Germinal center (tissue), 1 donor: Measurements from ENCODE around the gene OR10H5.
"Not testable (repeated sequence)": the region's sequence is repeated elsewhere in the genome, so short reads cannot be mapped to it uniquely, and the experiment has no call there.

Source experiments
- DNase-seq: peaks from one replicate; pipeline ENCODE4 v3.0.0; 2012; ENCODE audit warnings: mixed read lengths, low spot score

Gene OR10H5

DNA sequence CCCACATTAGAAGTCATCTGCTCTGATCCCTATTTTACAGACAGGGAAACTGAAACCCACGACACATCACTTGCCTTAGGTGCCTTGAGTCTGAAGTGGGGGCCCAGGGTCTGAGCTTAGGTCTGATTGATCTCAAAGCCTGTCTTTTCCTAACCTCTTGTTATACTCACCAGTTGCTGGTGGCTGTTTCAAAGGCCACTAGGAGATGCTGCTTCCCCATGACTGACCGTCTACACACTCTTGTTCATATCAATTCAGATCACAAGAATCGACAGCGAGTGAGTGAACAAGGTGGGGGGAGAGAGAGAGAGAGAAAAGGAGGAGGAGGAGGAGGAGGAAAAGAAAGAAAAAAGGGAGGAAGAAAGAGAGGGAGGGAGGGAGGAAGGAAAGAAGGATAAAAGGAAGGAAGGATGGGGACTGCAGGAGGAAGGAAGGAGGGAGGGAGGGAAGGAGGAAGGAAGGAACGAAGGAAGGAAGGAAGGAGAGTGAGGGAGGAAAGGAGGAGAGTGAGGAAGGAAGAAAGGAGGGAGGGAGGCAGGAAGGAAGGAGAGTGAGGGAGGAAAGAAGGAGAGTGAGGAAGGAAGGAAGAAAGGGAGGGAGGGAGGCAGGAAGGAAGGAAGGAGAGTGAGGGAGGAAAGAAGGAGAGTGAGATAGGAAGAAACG lies 24.7 kb downstream of the OR10H5 start:
- DNase-seq = no peak

DNA sequence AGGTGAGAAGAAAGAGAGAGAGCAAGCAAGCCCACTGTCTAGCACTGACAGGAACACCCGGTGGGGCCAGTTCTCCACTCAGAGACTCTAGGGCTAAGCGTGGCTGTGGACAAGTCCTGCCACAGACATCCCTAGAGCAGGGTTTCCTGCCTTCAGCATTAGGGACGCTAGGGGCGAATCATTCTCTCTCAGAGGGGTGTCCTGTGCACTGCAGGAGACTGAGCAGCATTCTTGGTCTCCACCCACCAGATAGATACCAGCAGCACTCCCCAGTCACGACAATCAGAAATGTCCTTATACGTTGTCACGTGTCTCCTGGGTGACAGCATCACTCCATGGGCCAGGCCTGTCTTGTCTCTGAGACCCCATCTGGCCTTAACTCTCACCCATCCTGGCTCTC lies 26.5 kb downstream of the OR10H5 start:
- DNase-seq = no peak

DNA sequence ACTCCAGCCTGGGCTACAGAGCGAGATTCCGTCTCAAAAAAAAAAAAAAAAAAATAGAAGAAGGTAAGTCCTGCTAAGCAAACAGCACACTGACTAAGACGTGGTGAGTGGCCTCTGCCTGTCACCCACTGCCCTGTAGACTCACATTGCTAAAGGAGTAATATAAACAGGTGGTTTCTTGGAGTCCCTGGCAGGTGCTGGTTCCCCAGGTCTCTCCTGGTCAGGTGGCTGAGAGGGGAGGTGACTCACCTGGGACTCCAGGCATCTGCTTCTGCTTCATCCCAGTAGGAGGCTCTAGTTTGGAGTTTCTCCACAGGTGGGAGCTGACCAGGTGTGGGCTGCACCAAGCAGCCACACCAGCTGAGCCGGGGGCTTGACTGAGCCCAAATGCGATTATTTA lies 27.8 kb downstream of the OR10H5 start, which contains the start of gene OR10H1:
TSS of gene OR10H1 (minus strand) at position 359 of the 400 bp plus-strand sequence. CDS start 7,627 bp downstream, outside the sequence.
- no peak for DNase-seq

DNA sequence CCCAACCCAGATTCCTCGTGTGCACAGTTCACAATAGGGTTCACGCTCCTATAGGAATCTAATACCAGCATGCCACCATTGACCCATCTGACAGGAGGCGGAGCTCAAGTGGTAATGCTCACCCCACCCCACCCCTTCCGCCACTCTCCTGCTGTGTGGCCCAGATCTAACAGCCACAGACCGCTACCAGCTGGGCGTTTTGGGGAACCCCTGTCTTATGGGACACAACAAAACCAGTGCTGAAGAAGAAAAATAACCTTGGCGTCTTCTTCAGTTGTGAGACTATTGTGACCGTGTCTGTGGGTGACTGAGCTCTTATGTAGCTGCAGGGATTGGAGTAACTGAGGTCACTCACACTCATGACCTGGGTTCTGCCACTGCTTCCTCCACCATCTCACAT lies 33.2 kb downstream of the OR10H5 start:
- no peak for DNase-seq

DNA sequence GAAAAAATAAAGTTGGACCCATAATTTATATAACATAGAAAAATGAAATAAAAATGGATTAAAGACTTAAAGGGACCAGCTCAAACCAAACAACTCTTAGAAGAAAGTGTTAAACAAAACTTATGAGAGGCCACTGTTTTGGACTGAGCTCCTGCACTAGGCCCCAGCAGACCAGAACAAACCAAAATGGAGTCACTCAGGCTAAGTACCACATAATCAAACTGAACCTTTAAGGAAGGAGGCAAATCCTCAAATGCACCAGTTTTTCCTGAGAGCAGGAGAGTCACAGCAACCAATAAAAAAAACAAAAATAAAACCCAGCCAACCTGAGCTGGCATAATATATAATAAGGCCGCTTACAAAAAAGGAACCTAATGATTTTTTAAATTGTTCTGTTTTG lies 38.3 kb downstream of the OR10H5 start:
- no peak for DNase-seq

DNA sequence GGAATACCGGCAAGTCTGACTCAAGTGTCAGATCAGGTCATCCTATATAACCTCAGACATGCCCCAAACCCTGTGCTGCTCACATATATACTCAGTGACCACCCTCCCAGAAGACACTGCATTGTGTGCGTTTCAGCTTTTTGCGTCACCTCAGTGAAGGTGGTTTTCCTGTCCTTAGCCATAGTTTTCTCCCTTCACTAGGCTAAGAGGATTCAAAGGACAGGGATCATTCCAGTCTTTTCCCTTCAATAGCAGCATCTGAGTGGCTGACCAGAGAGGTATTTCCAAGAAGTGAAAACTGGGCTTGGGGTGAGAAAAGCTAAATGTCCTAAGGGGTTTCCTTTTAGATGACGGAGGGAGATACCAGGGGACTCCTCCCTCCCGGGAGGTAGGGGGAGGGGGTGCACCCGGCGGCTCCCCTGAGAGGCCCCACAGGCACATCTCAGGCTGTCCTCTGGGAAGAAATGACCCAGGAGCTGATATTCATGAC lies 40.7 kb downstream of the OR10H5 start:
- no peak for DNase-seq

DNA sequence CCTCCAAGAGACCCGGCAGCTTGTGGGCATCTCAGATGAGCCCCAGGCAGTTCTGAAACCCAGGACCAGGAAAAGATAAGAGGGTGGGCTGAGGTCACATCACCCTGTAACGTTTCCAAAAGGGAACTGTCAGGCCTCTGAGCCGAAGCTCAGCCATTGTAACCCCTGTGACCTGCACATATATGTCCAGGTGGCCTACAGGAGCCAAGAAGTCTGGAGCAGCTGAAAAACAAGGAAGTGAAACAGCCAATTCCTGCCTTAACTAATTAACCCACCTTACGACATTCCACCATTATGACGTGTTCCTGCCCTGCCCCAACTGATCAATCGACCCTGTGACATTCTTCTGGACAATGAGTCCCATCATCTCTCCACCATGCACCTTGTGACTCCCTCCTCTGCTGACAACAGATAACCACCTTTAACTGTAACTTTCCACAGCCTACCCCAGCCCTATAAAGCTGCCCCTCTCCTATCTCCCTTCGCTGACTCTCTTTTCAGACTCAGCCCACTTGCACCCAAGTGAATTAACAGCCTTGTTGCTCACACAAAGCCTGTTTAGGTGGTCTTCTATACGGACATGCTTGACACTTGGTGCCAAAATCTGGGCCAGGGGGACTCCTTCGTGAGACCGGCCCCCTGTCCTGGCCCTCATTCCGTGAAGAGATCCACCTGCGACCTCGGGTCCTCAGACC lies 41.3 kb downstream of the OR10H5 start:
- DNase-seq = not testable (repeated sequence)

DNA sequence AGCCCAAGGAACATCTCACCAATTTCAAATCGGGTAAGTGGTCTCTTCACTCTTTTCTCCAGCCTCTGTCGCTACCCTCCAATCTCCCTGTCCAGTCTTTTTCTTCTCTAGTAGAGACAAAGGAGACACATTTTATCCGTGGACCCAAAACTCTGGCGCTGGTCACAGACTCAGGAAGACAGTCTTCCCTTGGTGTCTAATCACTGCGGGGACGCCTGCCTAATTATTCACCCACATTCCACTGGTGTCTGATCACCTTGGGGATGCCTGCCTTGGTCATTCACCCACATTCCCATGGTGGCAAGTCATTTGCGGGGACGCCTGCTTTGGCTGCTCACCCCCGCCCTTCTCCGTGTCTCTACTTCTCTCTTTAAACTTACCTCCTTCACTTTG lies 41.8 kb downstream of the OR10H5 start:
- no peak for DNase-seq

DNA sequence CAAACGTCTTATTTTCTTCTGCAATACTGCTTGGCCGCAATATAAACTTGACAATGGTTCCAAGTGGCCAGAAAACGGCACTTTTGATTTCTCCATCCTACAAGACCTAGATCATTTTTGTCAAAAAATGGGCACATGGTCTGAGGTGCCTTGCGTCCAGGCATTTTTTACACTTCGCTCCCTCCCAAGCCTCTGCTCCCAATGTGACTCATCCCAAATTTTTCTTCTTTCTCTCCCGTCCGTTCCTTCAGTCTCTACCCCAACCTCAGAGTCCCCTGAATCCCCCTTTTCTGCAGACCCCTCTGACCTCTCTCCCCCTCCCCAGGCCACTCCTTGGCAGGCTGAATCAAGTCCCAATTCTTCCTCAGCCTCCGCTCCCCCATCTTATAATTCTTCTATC lies 42.3 kb downstream of the OR10H5 start:
- DNase-seq = no peak

DNA sequence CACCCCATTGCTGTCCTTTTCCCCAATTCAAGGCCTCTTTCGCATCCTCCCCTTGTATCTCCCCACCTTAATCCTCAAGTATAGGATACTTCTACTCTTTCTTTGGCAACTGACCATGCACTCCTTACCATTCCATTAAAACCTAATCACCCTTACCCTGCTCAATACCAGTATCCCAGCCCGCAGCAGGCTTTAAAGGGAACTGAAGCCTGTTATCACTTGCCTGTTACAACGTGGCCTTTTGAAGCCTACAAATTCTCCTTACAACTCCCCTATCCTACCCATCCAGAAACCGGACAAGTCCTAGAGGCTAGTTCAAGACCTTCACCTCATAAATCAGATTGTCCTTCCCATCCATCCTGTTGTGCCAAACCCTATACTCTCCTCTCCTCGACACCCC lies 44.2 kb downstream of the OR10H5 start:
- no peak for DNase-seq

DNA sequence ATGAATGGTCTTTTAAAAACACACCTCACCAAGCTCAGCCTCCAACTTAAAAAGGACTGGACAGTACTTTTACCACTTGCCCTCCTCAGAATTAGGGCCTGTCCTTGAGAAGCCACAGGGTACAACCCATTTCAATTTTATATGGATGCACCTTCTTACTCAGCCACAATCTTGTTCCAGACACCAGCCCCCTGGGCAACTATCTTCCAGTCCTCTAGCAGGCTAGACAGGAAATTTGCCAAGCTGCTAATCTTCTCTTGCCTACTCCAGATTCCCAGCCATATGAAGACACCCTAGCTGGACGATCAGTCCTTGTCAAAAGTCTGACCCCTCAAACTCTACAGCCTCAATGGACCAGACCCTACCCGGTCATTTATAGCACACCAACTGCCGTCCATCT lies 46.8 kb downstream of the OR10H5 start:
- DNase-seq = not testable (repeated sequence)

DNA sequence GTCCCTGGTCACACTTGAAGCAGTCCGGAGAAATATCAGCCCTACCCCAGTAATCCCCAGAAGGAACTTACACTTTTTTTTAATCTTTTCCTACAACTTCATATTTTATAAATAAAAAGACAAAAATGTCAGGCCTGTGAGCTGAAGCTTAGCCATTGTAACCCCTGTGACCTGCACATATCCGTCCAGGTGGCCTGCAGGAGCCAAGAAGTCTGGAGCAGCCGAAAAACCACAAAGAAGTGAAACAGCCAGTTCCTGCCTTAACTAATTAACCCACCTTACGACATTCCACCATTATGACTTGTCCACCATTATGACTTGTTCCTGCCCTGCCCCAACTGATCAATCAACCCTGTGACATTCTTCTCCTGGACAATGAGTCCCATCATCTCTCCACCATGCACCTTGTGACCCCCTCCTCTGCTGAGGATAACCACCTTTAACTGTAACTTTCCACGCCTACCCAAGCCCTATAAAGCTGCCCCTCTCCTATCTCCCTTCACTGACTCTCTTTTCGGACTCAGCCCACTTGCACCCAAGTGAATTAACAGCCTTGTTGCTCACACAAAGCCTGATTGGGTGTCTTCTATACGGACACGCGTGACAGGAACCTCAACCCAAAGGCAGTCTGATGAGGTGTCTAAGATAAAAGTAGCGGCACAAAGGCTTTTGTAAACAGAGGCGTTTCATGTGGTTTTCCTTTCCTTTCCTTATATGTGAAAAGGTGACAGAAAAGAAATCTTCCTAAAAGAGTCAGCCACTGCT lies 48.3 kb downstream of the OR10H5 start:
- DNase-seq = not testable (repeated sequence)

DNA sequence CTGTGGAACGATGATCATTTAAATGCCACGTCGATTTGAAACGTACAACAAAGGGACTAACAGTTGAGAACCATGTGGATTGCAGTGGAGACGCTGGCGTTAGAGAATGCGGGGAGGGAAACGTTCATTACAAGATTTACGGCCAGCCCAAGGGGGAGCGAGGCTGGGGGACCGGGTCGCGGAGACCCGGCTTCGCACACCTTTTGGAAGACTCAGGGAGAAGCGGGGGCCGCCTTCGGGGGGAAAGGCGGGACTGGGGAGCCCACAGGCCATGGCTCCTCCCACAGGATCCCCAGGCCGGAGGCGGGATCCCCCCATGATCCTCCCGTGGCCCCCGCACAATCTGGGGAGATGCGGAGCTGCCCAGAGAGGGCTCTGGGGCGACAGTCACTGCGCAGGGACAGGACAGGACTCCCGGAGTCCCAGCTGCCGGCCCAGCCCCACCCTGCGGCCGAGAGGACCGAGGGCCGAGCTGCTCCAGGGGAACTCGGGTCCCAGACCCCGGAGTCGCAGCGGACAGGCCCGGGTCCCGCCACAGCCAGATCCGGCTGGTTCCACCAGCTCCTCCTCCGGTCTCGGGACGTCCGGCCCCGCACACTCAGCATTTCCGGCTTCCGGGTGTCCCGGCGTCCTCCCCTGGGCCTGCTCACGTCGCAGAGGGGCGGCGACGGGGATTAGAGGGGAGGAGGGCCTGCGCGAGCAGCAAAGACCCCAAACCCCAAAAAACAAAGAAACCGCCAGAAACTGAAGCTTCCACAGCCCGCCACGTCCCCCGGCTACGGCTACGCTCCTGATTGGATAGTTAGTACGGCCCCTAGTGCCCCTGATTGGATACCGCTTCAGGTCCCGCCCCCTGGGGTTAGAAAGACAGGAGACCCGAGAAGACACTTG lies 49.1 kb downstream of the OR10H5 start:
- peak; percentile 97 for DNase-seq

DNA sequence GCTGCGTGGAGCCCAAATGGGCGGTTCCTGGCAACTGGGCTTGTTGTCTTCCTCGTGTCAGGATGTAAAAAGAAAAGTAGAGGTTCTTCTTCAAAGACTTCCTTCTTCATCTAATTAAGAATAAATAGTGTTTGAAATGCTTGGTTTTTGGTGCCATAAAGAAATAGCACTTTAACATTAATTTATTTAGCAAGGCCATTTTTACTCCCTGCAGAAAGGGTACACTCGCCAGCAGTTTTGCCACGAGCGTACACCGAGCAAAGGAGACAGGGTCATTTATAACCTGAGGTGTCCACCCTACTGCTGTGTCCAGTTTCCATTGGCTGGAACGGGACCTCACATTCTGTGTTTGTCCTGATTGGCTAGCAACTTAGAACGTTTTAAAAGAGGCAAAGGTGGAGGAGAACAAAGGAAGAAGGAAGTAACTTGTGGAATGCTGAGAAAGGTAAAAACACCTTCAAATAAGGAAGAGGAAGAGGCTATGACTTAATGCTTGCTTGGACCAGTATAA lies 49.8 kb downstream of the OR10H5 start:
- DNase-seq = no peak

DNA sequence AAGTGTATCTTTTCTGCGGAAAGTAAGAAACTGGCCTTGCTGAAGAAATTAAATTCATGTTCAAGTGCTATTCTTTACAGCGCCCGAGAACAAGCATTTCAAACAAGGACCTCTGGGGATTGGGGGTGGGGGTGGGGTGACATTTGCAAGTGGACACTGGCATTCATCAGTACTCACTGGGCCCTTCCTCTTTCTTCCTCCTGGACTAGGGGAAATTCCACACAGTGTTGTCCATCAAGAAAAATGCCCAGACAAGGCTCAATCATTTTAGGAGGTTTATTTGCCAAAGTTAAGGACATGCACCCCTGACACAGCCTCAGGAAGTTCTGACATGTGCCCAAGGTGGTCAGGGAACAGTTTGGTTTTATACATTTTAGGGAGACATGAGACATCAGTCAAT lies 50.9 kb downstream of the OR10H5 start:
- no peak for DNase-seq

DNA sequence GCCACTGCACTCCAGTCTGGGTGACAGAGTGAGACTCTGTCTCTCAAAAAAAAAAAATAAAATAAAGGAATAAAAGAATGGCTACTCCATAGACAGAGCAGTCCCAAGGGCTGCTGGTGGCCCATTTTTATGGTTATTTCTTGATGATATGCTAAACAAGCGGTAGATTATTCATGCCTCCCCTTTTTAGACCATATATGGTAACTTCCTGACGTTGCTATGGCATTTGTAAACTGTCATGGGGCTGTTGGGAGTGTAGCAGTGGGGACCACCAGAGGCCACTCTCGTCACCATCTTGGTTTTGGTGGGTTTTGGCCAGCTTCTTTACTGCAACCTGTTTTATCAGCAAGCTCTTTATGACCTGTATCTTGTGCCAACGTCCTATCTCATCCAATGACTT lies 52.4 kb downstream of the OR10H5 start:
- not testable (repeated sequence) for DNase-seq

DNA sequence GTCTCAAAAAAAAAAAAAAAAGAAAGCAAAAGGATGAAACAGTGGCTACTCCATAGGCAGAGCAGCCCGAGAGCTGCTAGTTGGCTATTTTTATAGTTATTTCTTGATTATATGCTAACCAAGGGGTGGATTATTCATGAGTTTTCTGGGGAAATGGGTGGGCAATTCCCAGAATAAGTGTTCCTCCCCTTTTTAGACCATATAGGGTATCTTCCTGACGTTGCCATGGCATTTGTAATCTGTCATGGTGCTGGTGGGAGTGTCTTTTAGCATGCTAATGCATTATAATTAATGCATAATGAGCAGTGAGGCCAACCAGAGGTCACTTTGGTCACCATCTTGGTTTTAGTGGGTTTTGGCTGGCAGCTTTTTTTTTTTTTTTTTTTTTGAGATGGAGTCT lies 53.4 kb downstream of the OR10H5 start:
- no peak for DNase-seq

DNA sequence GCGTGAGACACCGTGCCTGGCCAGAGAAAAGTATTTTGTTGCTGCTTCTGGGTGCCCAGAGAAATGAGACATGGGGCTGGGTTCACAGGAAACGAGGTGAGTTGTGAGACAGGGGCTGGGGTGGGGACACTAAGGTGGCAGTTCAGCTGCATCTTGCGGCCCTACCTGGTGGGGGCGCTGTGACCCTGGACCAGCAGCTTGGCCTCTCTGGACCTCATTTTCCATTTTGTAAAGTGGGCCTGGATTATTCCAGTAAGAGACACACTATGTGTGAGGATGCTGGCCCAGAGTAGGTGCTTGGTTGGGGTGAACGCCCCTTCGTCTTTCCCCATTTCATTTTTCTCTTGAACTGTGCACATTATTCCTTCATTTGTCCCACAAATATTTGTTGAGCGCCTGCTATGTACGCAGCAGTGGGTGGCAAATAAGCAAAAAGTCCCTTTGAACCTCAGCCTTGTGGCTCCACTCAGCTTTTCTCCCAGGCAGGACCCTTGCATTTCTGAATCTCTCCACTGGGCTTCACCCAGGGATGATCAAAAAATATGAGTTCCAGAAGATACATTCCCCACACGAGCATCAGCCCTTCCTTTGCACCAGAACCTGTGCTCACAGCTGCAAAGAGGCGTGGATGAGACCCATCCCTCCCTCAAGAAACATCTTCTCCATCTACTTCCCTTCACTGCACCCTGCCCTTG lies 54.6 kb downstream of the OR10H5 start:
- DNase-seq = no peak

DNA sequence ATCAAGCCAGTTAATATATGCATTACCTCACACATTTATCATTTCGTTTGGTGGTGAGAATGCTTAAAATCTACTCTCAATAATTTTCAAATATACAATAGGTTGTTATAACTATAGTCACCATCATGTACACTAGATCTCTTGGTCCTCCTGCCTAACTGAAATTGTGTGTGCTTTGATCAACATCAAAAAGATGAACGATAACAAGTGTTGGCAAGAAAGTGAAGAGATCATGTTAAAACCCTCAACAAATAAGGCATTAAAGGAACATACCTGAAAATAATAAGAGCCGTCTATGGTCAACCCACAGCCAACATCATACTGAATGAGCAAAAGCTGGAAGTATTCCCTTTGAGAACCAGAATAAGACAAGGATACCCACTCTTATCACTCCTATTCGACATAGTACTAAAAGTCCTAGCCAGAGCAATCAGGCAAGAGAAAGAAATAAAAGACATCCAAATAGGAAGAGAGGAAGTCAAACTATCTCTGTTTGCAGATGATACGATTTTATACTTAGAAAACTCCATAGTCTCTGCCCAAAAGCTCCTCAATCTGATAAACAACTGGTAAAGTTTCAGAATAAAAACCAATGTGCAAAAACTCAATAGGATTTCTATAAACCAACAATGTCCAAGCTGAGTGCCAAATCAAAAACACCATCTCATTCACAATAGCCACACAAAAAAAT lies 55.9 kb downstream of the OR10H5 start:
- no peak for DNase-seq

DNA sequence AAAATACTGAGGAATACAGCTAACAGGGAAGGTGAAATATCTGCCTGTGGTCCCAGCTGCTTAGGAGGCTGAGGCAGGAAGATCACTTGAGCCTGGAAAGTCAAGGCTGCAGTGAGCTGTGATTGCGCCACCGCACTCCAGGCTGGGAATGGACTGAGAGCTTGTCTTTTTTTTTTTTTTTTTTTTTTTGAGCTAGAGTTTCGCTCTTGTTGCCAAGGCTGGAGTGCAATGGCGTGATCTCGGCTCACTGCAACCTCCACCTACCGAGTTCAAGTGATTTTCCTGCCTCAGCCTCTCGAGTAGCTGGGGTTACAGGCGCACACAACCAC lies 56.4 kb downstream of the OR10H5 start:
- DNase-seq = not testable (repeated sequence)

DNA sequence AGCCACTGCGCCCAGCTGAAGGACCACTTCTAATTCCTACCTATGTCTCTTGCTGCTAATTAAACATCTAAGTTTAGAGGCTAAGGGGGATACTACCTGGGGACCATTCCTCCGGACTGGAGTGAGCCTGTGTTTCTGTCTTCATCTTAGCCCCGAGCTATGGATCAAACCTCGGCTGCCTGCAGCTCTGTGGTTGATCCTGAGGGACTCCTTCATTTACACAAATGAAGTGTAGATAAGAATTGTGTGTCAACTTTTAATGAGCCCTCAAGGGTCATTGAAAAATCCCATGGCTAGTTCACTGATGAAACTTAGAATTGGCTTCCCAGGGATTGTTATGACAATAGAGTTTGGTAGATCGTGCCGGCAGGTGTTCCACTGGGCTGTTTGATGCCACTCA lies 59.5 kb downstream of the OR10H5 start:
- no peak for DNase-seq
